IPS-18c (cell line): ENCODE results near the gene ATP2C1.
A peak's percentile ranks its signal among the peaks of the same experiment; 100 is the strongest.

Experiments used
- H3K4me3 ChIP-seq: 2 replicates; pipeline ENCODE4 v1.7.0; 2013; ENCODE audit warnings: low read depth, mild to moderate bottlenecking, low read length, moderate library complexity; ENCODE audit not compliant: insufficient read depth
- H3K9me3 ChIP-seq: one replicate; pipeline ENCODE4 v1.6.1; 2013; ENCODE audit warnings: mild to moderate bottlenecking, low read length, moderate library complexity; ENCODE audit not compliant: control insufficient read depth, insufficient read depth

ATP2C1 gene

DNA sequence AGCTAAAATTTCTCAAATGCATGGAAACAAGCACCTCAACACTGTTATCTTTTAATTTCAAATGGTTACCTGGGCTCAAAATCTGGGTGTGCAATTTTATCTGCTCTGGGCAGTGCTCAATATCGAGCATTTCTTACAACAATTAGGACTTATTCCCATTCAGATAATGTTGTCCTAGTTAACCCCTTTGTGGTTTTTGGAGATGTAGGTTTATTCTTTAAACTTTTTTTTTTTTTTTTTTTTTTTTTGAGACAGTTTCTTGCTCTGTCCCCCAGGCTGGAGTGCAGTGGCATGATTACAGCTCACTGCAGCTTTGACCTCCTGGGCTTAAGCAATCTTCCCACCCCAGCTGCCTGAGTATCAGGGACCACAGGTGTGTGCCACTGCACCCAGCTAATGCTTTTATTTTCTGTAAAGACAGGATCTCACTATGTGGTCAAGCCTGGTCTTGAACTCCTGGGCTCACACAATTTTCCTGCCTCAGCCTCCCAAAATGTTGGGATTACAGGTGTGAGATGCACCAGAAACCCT is 4.4 kb upstream of the ATP2C1 start:
- no peak overlapping the region for H3K4me3 ChIP-seq
- no peaks in the 10 kb centered on the region for H3K9me3 ChIP-seq

DNA sequence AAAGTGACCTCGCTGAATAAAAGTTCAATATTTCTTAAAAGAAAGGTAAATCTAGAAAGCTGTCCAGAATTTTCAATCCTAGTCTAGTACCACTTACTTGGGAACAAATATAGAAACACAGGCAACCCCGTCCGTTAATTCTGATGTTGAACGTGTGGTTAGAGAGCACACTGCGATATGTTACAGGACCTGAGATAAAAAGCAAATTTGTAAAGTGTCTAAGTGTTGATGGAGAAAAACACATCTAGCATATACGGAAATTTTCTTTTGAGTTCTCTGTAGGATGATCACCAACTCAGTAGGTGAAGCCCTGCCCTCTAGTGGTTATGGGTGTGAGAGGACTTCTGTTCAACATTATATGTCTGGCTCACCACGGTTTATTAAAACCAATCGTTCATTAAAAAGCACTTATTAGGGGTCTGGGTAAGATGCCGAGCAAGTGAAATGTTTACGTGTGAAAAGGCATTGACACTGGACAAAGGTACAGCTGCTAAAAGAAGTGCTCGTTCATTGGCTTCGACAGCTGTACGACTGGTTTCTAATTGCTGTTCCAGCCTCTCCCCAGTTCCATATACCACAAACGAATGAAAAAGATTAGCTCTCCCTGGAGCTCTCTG is 1.0 kb upstream of the ATP2C1 start:
- Histone ChIP-seq H3K9me3 (no peaks in the 10 kb centered on the region), H3K4me3 (peak overlapping the region; percentile 93)

DNA sequence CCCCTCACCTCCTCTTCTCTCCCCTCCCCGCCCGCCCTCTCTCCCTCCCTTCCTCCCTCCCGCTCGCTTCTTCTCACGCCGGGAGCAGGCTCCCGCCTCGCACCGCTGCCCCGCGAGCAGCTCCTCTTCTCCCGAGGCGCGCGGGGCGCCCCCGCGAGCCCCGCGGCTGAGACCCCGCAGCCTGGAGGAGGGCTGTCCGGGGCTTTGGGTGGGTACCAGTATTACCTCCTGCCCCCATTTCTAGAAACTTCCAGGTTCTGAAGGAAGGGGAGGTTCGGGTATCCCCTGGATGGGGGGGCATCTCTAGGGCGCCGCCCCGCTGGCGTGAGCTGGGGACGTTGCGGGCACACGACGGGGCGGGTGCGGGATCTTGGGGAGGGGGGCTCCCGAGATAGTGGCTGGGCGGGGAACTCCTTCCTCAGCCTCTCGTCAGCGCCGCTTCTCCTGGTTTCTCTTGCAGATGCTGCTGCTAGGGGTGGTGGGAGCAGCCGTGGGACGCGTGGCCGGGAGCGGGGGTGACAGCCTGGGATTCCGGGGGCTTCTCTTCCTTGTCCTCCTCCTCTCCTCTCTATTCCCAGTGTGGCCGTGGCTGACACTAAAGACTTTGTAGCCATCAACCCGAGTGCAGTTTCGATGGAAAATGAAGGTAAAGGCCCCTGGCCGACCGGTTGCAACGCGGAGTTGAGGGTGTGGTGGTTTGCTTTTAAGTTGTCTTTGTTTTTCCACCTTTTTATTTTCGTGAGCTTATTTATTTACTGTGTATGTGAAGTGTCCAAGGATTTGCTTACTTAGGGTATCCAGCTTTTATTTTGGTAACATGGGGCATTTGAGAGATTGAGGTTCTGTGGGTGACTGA is 474 bp downstream of the ATP2C1 start:
- H3K4me3 ChIP-seq, result peak overlapping the region; percentile 93
- H3K9me3 ChIP-seq, result no peaks in the 10 kb centered on the region

DNA sequence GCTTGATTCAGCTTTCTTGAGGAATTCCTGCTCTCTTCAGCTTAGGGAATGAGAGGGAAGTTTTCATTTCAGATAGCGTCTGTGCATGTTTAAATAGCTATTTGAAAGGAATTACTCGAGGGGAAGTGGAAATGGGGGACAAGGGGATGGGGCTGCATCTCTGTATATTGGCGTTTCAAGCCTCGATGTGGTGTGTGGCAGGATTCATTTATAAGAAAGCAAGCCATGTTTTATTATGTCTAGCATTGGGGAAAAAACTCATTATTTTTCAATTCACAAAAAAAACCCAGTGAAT is 1.0 kb downstream of the ATP2C1 start:
- no peaks in the 10 kb centered on the region for H3K9me3 ChIP-seq
- H3K4me3 ChIP-seq, result peak overlapping the region; percentile 93

DNA sequence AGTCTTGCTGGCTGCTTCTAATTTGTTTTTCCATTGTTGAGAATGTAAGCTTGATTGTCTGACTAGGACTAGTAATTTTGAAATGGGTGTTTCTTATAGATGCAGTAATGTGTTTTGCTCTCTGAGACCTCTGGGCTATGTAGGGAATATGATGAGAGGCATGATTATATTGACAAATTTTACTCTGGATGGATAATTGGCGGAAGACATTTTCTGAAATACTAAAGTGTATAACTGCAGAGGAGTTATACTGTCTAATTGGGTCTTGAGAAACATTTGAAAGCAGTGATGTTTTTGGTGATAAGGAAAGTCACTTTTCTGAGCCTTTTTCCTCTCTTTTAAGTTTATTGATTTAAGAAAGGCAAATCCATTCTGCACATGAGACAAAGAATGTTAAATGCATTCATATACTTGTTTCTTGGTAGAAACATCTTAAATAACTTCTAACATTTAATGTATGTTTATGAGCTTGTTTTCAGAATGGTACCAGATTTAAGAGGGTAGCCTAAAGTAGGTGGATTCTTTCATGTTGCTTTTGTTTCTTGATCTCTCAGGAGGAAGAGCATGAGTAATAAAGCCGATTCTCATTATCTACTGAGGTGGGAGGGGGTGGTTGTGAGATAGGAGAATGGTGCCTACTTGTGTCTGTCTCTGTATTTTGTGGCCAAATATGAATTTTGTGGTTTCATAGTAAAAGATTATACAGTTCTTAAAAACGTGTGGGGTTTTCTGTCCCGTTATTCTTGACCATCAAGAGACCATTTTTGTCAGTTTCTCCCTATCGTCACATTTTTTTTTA is 2.0 kb downstream of the ATP2C1 start:
- no peaks in the 10 kb centered on the region for H3K9me3 ChIP-seq
- no peak overlapping the region for H3K4me3 ChIP-seq

DNA sequence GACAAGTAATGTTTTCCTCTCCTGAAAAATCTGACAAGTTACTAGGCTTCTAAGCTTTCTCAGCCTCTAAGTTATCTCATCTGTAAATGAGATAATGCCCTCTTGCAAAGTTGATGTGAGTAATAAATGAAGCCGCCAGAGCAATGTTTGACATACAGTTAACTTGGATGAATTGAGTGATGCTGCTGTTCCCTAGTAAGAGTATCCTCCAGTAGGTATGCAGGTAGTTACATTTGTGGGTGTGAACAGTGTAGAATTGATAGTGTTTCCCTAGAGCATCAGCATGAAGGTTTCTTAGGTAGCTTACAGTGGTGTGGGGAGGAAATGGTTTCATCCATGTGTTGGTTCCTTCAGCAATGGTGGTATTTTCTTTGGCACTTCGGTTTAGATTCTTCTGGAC is 3.4 kb downstream of the ATP2C1 start:
- Histone ChIP-seq H3K4me3 (no peak overlapping the region), H3K9me3 (no peaks in the 10 kb centered on the region)

DNA sequence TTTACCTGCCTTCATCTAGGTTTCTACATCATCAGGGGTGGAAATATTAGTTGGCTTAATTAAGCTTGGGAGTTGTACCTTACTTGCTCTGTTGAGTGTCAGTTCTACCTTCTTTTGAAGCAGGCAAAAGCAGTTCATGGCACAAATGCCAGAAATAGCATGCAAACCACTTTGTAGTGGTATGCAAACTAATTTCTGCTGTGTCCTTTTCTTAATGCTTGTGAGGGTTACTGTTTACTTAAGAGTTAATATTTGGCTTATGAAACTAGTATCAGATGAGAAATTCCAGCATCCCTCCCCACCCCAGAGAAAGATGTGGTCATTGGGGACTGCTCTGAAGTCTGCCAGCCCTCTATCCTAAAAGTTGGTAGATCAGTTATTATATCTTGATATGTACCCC is 7.1 kb downstream of the ATP2C1 start:
- Histone ChIP-seq H3K4me3 (no peak overlapping the region), H3K9me3 (no peaks in the 10 kb centered on the region)

DNA sequence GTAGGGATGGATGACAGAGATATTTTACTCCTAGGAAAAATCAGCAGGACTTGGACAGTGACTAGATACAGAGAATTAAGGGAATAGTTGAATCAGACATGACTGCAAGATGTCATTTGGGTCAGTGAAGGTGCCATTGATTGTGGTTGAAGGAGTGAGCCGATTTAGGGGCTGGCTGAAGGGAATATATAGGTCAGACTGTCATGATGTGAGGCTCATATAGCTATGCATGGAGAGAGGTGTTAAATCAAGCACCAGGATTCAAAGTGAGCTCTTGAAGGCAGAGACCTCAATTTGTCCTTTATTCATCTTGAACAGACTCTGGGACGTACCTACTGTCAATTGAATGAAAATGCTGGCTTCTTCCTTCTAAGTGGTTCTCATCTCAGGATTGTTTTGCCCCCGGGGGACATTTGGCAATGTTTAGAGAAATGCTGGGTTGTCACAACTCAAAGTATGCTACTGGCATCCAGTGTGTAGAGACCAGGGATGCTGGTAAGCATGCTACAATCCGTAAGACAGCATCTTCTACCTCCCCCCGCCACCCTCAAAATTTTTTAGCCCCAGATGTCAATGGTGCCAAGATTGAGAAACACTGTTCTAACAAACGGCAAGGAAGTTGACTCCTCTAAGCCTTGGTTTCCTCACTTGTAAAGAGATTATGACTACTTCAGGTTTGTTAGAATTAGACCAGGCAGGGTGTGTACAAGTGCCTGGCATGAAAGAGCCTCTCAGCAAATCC is 7.8 kb downstream of the ATP2C1 start:
- no peak overlapping the region for H3K4me3 ChIP-seq
- no peaks in the 10 kb centered on the region for H3K9me3 ChIP-seq

DNA sequence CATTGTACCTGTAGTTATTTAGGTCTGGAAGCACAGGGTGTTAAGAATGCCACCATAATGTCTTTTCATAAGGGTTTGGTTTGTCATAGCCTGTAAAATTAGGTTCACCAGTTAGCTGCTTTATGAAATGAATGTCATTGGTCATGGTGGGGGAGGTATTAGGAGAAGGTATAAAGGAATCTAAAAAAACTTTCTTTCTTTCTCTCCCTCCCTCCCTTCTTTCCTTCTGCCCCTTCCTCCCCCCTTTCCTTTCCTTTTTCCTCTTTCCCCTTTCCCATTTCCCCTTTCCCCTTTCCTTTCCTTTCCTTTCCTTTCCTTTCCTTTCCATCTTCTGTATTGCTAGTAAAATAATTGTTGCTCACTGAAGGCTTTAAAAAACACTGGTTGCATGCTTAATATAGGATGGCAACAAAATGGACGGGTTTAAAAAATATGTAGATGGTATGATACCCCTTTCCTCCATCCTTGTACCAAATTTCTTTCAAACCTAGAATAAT is 9.6 kb downstream of the ATP2C1 start:
- Histone ChIP-seq H3K9me3 (no peaks in the 10 kb centered on the region), H3K4me3 (no peak overlapping the region)

DNA sequence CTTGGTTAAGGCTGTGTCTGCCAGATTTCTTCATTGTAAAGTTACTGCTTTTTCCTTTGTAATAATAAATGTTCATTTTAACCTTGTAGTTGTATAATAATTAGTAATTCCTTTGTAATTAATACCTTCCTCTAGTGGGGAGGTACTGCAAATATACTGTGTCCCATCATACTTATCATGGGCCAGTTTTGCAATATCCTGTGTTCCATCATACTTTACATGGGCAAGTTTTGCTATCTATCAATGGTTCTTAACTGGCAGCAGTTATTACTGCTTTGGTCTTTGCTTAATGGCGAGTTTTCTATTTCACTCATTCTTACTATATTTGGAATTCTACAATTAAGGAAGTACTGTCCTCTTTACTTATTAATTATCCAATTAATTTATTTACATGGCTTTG is 10.6 kb downstream of the ATP2C1 start:
- no peaks in the 10 kb centered on the region for H3K9me3 ChIP-seq
- no peak overlapping the region for H3K4me3 ChIP-seq

DNA sequence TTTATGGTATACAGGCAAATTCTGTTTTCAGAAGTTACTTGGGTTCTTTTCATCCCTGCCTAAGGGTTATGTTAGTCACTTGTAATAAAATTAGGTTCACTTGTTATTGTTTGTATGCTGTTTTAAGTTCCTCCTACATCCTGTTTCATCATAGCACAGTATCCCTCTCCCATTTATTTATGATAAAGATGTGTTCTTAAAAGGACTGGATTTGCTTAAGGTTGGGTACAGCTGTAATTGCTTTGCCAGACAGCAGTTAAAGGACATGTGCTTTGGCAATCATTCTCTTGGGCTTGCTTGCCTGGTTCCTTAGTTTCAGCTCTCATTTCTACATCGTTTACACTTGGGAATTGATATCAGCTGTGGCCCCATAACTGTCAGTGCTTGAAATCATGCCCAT is 11.7 kb downstream of the ATP2C1 start:
- no peak overlapping the region for H3K4me3 ChIP-seq

DNA sequence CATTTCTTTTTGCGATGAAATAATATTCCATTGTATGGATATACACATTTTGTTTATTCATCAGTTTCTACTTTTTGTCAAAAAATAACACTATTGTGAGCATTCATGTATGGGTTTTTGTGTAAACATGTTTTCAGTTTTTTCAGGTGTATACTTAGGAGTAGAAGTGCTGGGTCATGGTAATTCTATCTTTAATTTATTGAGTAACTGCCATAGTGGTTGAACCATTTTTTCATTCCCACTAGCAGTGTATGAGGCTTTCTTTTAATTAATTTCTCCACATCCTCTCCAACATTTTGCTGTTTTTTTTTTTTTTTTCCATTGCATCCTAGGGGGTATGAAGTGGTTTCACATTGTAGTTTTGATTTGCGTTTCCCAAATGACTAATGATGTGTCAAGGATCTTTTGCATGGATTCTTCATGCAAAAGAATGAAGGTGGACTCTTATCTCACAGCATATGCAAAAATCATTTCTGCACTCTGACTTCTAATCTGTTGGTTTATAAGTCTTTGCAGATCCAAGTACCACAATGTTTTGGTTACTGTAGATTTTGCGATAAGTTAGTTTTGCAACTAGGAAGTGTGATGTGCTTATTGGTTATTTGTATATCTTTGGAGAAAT is 12.6 kb downstream of the ATP2C1 start:
- H3K4me3 ChIP-seq, result no peak overlapping the region
- no peaks in the 10 kb centered on the region for H3K9me3 ChIP-seq

More for the DNA sequence above, 11.7 kb downstream of the ATP2C1 start:
- H3K9me3 ChIP-seq, result no peaks in the 10 kb centered on the region

DNA sequence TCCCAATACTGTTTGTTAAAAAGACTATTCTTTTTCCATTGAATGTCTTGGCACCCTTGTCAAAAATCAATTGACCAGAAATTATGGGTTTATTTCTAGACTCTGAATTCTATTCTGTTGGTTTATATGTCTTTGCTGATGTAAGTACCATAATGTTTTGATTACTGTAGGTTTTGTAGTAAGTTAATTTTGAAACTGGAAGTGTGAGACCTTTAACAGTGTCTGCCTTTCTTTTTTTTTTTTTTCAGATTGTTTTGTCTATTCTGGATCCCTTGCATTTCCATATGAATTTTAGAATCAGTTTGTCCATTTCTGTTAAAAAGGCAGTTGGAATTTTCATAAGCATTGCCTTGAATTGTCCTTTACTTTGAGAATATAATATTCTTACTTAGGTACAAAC is 13.6 kb downstream of the ATP2C1 start:
- no peaks in the 10 kb centered on the region for H3K9me3 ChIP-seq

DNA sequence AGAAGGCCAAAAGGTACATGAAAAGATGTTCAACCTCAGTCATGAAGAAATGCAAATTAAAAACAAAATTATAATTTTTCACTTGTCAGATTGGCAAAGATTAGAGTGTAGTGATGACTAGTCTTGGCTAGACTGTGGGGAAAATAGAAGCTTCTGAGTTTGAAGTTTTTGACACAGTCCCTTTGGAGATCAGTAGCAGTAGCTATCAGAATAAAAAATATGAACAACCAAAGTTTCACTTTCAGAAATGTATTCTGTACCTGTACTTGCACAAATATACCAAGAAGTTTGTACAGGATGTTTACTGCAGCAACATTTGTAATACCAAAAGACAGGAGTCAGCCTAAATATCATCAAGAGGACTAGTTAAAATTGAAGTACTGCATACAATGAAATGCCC is 14.1 kb downstream of the ATP2C1 start:
- Histone ChIP-seq H3K9me3 (no peaks in the 10 kb centered on the region), H3K4me3 (no peak overlapping the region)

More for the DNA sequence above, 13.6 kb downstream of the ATP2C1 start:
- H3K4me3 ChIP-seq, result no peak overlapping the region

DNA sequence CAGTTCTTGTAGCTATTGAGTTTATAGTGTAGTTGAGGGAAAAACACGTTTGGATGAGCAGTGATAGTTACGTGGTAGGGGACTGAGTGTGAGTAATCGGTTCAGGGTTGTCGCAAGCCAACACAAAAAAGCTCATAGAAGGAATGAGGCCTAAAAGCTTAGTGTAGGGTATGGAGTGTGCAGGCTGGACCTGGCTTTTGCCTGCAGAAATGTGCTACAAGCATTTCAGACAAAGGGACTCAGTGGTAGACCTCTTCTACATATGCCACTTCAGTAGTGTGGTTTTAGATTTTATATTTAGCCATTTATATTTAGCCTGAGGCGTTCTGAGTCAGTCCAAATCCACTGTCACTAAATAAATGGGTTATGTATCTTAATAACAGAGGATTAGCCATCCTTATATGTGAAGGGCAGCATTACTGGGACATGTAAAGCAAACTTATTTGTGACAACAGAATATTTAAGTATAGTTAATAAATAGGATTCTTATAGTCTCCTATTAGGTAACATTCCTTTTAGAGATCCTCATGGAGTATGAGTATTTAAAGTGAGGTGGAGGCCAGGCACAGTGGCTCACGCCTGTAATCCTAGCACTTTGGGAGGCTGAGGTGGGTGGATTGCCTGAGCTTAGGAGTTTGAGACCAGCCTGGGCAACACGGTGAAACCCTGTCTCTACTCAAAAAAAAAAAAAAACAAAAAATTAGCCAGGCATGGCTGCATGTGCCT is 21.8 kb downstream of the ATP2C1 start:
- Histone ChIP-seq H3K4me3 (no peak overlapping the region), H3K9me3 (no peaks in the 10 kb centered on the region)

DNA sequence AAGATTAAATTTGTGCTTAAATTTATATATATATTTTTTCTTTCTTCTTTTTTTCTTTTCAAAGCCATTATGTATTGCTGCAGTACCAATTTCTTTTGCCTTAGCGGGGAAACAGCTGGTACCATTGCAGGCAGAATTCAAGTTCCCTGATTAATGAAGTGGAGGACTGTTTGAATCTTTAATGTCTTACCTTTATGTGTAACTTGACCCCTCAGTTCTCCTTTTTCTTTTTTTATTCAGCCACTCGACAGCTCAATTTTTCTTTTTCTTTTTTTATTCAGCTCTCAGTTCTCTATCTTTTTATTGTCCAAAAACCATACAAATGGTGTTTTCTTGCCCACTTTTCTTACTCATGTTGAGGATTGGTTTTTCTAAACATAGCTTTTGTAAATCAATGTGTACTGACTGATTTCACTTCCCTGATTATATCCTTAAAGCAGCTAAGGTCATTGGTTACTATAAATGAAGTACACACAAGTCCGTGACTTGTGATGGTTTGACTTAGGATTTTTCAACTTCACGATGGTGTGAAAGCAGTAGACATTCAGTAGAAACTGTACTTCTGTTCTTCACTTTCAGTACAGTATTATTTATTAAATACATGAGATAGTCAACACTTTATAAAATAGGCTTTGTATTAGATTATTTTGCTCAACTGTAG is 22.8 kb downstream of the ATP2C1 start:
- no peaks in the 10 kb centered on the region for H3K9me3 ChIP-seq
- H3K4me3 ChIP-seq, result no peak overlapping the region
